ENCODE measurements around the gene SV2C.
"Not testable (repeated sequence)": the region's sequence is repeated elsewhere in the genome, so short reads cannot be mapped to it uniquely, and the experiment has no call there.

Gene SV2C

DNA sequence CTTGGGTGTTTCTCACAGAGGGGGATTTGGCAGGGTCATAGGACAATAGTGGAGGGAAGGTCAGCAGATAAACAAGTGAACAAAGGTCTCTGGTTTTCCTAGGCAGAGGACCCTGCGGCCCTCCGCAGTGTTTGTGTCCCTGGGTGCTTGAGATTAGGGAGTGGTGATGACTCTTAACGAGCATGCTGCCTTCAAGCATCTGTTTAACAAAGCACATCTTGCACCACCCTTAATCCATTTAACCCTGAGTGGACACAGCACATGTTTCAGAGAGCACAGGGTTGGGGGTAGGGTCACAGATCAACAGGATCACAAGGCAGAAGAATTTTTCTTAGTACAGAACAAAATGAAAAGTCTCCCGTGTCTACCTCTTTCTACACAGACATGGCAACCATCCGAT lies 252.3 kb downstream of the SV2C start:
- not testable (repeated sequence) for ATAC-seq (ENCODE audit: low read depth); DNase-seq (ENCODE audit: low spot score in 2 of 2); H3K36me3 Mint-ChIP-seq; H3K9me3 Mint-ChIP-seq; H3K27ac Mint-ChIP-seq; H3K4me3 Mint-ChIP-seq; H3K4me1 Mint-ChIP-seq; H3K27me3 Mint-ChIP-seq

DNA sequence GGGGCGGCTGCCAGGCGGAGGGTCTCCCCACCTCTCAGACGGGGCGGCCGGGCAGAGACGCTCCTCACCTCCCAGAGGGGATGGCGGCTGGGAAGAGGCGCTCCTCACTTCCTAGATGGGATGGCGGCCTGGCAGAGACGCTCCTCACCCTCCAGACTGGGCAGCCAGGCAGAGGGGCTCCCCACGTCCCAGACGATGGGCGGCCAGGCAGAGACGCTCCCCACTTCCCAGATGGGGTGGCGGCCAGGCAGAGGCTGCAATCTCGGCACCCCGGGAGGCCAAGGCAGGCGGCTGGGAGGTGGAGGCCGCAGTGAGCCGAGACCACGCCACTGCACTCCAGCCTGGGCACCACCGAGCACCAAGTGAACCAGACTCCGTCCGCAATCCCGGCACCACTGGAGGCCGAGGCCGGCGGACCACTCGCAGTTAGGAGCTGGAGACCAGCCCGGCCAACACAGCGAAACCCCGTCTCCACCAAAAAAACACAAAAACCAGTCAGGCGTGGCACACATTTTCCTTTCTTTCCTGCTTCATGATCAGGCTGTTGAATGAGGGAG lies 253.1 kb downstream of the SV2C start:
- H3K36me3 Mint-ChIP-seq; H3K4me1 Mint-ChIP-seq; H3K27ac Mint-ChIP-seq; ATAC-seq (ENCODE audit: low read depth); H3K4me3 Mint-ChIP-seq; DNase-seq (ENCODE audit: low spot score in 2 of 2); H3K27me3 Mint-ChIP-seq; H3K9me3 Mint-ChIP-seq: not testable (repeated sequence)

DNA sequence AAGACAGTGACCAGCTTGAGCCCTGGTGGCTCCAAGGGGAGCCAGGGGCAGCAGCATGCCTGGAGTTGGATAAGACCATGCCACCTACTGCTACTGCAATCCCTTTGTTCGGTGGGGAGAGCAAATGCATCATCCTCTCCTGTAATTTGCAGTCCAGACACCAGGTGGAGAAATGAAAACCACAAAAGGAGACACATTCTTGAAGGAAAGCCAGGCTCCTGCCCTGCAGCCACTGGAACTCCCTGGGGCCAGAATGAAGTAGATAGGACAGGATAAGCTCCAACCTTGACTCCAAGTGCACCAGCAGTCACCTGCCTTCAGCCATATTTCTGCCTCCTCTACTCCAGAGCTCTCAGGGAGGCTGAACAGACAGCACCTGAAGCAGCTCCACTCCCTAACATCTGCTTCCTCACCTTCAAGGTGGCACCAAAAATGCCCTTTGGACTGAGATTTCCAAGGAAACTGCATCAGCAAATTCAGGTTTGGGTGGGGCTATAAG lies 254.8 kb downstream of the SV2C start:
- Mint-ChIP-seq H3K27me3 (no peaks in the 10 kb centered on the region), H3K4me3 (no peak overlapping the region), H3K36me3 (no peaks in the 10 kb centered on the region), H3K9me3 (no peaks in the 10 kb centered on the region), H3K27ac (no peak overlapping the region), H3K4me1 (peaks cover 3% of the 10 kb centered on the region)
- ATAC-seq (ENCODE audit: low read depth) (peak; percentile 42), DNase-seq (ENCODE audit: low spot score in 2 of 2) (peak; percentile 12 to 22)

DNA sequence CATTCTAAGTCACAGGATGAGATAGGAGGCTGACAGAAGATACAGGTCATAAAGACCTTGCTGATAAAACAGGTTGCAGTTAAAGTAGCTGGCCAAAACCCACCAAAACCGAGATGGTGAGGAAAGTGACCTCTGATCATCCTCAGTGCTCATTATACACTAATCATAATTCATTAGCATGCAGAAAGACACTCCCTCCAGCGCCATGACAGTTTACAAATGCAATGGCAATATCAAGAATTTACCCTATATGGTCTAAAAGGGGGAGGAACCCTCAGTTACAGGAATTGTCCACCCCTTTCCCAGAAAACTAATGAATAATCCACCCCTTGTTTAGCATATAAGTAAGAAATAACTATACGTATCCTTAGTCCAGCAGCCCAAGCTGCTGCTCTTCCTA lies 256.7 kb downstream of the SV2C start:
- Mint-ChIP-seq H3K4me3 (no peak overlapping the region), H3K27ac (no peak overlapping the region), H3K4me1 (peaks cover 3% of the 10 kb centered on the region)

DNA sequence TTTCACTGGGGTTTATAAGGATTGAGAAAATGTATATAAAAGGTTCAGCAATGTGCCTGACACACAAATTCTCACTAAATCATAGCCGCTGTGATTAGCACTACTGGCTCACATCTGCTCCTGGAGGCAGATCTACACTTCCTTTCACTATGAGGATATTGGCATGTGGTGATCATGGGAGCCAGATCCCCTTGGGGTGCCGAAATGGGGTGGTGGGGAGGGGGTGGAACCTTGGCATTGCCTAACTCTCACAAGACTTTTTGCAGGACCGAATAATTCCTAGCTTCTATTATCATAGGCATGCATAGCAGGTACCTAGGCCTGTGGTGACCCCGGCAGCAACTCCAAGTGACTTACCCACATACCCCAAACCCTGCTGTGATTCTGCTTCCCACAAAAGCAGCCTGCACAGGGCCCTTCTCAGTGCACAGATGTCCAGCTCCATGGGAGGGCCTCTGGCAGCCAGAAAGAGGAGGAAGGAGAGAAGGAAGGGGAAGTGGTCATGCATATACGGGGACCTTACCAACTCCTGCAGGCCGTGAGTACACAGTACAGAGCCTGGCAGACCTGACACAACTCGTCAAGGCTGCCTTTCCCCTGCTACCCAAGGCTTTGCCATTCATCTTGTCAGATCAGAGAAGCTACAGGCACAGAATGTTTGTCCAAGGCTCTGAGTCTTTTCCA lies 258.6 kb downstream of the SV2C start:
- Mint-ChIP-seq H3K36me3 (no peaks in the 10 kb centered on the region), H3K27me3 (no peaks in the 10 kb centered on the region), H3K9me3 (no peaks in the 10 kb centered on the region), H3K4me1 (peaks cover 3% of the 10 kb centered on the region), H3K27ac (no peak overlapping the region), H3K4me3 (no peak overlapping the region)
- DNase-seq (ENCODE audit: low spot score in 2 of 2) (no peak), ATAC-seq (ENCODE audit: low read depth) (no peak)

More for the DNA sequence above, 256.7 kb downstream of the SV2C start:
- Mint-ChIP-seq H3K9me3 (no peaks in the 10 kb centered on the region), H3K36me3 (no peaks in the 10 kb centered on the region), H3K27me3 (no peaks in the 10 kb centered on the region)
- ATAC-seq (ENCODE audit: low read depth) (no peak), DNase-seq (ENCODE audit: low spot score in 2 of 2) (no peak)

DNA sequence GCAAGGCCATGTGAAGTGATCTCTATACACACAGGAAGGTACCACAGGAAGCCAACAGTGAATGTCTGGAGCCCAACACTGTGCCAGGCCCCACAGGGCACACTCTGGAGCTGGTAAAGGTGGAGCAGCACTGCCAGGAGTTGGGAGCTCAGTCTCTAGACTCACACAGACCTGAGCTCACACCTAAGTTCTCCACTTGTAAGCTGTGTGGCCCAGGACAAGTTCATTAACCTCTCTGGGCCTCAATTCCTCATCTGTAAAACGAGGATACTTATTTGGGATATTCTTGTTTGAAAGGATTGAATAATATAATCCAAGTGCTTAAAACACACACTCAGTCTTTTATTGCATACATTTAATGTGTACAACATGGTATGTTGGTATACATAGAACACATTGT lies 259.3 kb downstream of the SV2C start:
- H3K4me1 Mint-ChIP-seq: peaks cover 3% of the 10 kb centered on the region
- DNase-seq (ENCODE audit: low spot score in 2 of 2) (no peak), ATAC-seq (ENCODE audit: low read depth) (no peak)
- H3K27ac Mint-ChIP-seq: no peak overlapping the region
- H3K36me3 Mint-ChIP-seq: no peaks in the 10 kb centered on the region
- no peak overlapping the region for H3K4me3 Mint-ChIP-seq
- H3K9me3 Mint-ChIP-seq: no peaks in the 10 kb centered on the region
- H3K27me3 Mint-ChIP-seq: no peaks in the 10 kb centered on the region

DNA sequence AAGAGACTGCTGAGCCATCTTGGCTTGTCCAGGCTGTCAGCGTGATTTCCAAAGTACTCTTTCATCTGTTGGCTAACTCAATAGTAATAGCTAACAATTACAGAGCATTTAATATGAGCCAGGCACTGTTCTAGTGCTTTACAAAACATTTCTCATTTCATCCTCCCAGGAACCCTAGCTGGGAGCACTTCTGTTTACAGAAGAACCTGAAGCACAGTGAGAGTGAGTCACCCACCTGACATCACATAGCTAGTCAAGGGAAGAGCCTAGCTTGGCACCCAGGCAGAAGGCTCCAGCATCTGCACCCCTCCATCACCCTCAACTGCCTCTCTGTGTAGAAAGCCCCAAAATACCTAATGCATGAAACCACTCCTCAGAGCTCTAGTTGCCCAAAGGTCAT lies 262.4 kb downstream of the SV2C start:
- H3K27ac Mint-ChIP-seq: no peak overlapping the region
- no peak for ATAC-seq (ENCODE audit: low read depth)
- peaks cover 6% of the 10 kb centered on the region for H3K27me3 Mint-ChIP-seq
- DNase-seq (ENCODE audit: low spot score in 2 of 2): no peak
- H3K4me1 Mint-ChIP-seq: peaks cover 3% of the 10 kb centered on the region
- no peaks in the 10 kb centered on the region for H3K9me3 Mint-ChIP-seq
- H3K36me3 Mint-ChIP-seq: no peaks in the 10 kb centered on the region
- H3K4me3 Mint-ChIP-seq: no peak overlapping the region

DNA sequence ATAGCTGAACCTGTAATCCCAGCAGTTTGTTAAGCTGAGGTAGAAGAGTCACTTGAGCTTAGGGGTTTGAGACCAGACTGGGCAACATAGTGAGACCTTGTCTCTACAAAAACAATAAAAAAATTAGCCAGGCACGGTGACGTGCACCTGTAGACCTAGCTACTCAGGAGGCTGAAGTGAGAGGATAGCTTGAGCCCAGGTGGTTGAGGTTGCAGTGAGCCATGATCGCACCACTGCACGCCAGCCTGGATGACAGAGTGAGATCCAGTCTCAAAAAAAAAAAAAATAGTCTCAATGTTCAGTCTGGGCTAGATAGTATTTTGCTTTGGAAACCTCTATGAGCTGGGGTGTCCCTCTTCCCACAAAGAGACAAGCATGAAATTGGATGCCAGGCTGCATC lies 268.0 kb downstream of the SV2C start:
- no peaks in the 10 kb centered on the region for H3K9me3 Mint-ChIP-seq
- peaks cover 3% of the 10 kb centered on the region for H3K4me1 Mint-ChIP-seq
- H3K36me3 Mint-ChIP-seq: no peaks in the 10 kb centered on the region
- peaks cover 9% of the 10 kb centered on the region for H3K27me3 Mint-ChIP-seq
- peak overlapping the region; percentile 45 for H3K27ac Mint-ChIP-seq
- H3K4me3 Mint-ChIP-seq: no peak overlapping the region
- DNase-seq (ENCODE audit: low spot score in 2 of 2) (no peak), ATAC-seq (ENCODE audit: low read depth) (peak; percentile 17)

DNA sequence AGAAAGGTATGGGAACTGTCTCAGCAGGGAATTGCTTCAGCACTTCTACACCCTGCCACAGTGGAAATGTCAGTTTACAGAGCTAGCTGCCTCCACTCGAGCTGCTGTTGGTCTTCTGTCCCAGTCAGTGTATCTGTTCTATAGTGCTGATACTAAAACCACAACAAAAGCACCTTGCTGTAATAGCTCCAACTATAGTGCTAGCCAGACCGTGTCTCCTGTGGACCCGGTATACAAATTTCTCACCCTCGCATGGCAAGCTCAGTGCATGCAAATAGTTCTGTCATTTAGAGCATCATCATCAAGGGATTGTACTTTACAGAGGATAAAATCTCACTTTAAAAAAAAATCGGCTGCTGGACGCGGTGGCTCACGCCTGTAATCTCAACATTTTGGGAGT lies 268.4 kb downstream of the SV2C start:
- peak; percentile 98 for ATAC-seq (ENCODE audit: low read depth)
- no peaks in the 10 kb centered on the region for H3K36me3 Mint-ChIP-seq
- DNase-seq (ENCODE audit: low spot score in 2 of 2): peak; percentile 30 to 37
- peak overlapping the region; percentile 27 for H3K4me3 Mint-ChIP-seq
- peak overlapping the region; percentile 45 for H3K27ac Mint-ChIP-seq
- H3K27me3 Mint-ChIP-seq: peaks cover 9% of the 10 kb centered on the region
- H3K4me1 Mint-ChIP-seq: peaks cover 3% of the 10 kb centered on the region
- H3K9me3 Mint-ChIP-seq: no peaks in the 10 kb centered on the region

DNA sequence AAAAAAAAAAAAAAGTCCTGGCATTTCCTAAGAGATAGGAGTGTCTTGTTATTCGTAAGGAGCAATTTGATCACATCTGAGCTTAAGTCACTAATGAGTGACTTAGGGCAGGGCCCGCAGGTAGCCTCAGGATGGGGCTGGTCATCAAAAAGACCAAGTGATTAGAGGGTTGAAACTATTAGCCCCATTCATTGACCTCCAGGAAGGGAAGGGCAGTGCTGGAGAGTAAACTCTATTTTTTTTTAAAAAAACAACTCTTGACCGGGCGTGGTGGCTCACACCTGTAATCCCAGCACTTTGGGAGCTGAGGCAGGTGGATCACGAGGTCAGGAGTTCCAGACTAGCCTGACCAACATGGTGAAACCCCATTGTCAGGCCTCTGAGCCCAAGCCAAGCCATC lies 273.7 kb downstream of the SV2C start:
- no peak overlapping the region for H3K4me3 Mint-ChIP-seq
- ATAC-seq (ENCODE audit: low read depth): no peak
- no peak overlapping the region for H3K27ac Mint-ChIP-seq
- no peaks in the 10 kb centered on the region for H3K36me3 Mint-ChIP-seq
- H3K27me3 Mint-ChIP-seq: peaks cover 12% of the 10 kb centered on the region
- DNase-seq (ENCODE audit: low spot score in 2 of 2): no peak
- H3K4me1 Mint-ChIP-seq: peaks cover 2% of the 10 kb centered on the region
- H3K9me3 Mint-ChIP-seq: no peaks in the 10 kb centered on the region

DNA sequence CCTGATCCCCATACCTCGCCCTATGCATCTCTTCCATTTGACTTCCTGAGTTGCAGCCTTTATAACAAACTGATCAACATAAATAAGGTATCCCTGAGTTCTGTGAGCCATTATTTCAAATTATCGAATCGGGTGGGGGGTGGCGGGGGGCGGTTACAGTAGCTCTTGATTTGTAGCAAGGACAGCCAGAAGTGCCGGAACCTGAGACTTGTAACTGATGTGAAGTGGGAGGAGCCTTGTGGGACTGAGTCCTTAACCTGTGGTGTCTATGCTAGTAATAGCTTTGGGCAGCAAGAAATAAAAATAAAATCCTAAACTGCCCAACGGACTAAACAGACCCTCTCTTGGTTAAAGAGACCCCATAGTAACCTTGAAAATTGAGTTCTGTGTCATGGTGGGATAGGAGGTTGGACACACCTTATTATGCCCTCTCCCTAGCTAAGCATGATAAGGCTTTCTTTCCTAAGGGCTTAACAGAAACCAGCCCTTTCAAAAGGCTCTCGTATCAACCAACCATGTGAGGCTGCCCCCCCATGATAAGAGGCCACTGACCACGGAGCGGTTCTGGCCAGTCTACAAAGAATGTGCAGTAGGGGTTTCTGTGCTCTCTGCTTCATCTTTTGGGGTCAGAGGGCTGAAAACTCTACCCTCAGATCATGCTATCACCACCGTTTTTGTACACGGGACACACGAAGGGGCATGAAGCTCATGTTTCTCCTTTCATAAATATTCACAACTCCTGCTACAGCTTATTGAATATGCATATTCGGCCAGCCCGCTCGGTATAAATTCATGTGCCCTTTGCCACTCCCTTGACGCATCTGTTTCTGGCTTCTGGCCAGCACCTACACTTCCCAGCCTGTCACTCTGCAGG lies 280.4 kb downstream of the SV2C start:
- Mint-ChIP-seq H3K4me3 (no peak overlapping the region), H3K27me3 (peaks cover 4% of the 10 kb centered on the region), H3K9me3 (no peaks in the 10 kb centered on the region), H3K4me1 (no peaks in the 10 kb centered on the region), H3K36me3 (no peaks in the 10 kb centered on the region), H3K27ac (peak overlapping the region; percentile 64)
- ATAC-seq (ENCODE audit: low read depth) (no peak), DNase-seq (ENCODE audit: low spot score in 2 of 2) (no peak)

DNA sequence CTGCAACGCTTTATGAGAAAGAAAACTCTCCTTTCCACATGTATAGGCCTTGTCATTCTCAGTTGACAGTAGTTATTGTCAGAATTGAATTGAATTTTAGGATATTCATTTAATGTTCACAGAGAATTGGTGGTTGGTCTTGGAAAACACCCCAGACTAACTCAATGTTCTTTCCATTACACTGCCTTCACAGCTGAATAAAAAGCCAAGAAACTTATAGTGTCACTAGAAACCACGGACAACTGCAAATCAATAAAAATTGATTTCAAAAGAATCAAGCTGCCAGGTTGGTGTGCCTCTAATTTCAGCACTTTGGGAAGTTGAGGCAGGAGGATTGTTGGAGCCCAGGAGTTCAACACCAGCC lies 281.0 kb downstream of the SV2C start:
- Mint-ChIP-seq H3K4me1 (no peaks in the 10 kb centered on the region), H3K9me3 (no peaks in the 10 kb centered on the region), H3K27me3 (peaks cover 7% of the 10 kb centered on the region)

DNA sequence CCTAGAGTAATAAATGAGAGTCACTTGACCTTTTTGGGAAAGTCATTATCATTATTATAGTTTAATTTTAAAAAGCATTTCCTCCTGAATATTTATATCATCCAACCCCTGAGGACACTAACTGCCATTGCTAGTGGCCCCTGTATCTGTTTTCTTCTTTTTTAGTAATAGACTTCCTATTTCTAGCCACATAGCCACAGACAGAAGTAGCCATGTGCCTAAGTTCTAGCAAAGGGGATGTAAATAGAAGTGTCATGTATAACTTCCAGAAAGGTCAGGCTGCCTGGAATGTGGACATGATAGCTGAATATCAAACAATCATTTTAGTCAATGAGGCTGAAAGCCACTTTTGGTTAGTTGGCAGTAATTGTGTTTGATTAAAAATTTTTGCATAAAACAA lies 282.4 kb downstream of the SV2C start:
- H3K36me3 Mint-ChIP-seq: no peaks in the 10 kb centered on the region
- DNase-seq (ENCODE audit: low spot score in 2 of 2): no peak
- H3K27me3 Mint-ChIP-seq: peaks cover 5% of the 10 kb centered on the region
- H3K4me3 Mint-ChIP-seq: no peak overlapping the region
- no peak overlapping the region for H3K27ac Mint-ChIP-seq
- H3K4me1 Mint-ChIP-seq: no peaks in the 10 kb centered on the region
- no peak for ATAC-seq (ENCODE audit: low read depth)
- no peaks in the 10 kb centered on the region for H3K9me3 Mint-ChIP-seq

More for the DNA sequence above, 281.0 kb downstream of the SV2C start:
- Mint-ChIP-seq H3K36me3 (no peaks in the 10 kb centered on the region), H3K4me3 (no peak overlapping the region), H3K27ac (peak overlapping the region; percentile 64)
- ATAC-seq (ENCODE audit: low read depth) (no peak), DNase-seq (ENCODE audit: low spot score in 2 of 2) (no peak)

DNA sequence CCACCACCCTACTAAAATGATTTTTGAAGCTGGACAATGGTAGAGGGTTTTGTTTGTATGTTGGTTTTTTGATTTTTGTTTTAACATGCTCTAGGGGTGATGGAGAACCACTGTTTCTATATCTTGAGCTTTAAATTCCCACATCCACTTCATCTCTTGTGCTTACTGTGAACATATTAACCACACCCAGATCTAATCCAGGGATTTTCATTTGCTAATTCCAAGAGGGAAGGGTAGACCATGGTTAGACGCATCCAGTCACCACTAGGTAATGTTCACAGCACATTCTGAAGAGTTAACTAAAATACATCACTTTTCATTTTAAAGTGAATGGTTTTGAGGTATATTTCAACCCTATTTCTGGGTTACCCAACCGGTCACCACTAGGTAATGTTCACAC lies 283.4 kb downstream of the SV2C start:
- H3K4me3 Mint-ChIP-seq: no peak overlapping the region
- no peaks in the 10 kb centered on the region for H3K4me1 Mint-ChIP-seq
- ATAC-seq (ENCODE audit: low read depth) (no peak), DNase-seq (ENCODE audit: low spot score in 2 of 2) (no peak)
- no peaks in the 10 kb centered on the region for H3K36me3 Mint-ChIP-seq
- no peaks in the 10 kb centered on the region for H3K9me3 Mint-ChIP-seq
- no peak overlapping the region for H3K27ac Mint-ChIP-seq
- H3K27me3 Mint-ChIP-seq: peaks cover 3% of the 10 kb centered on the region

Measured in memory B cell (primary cell).